Stimulated activated CD4-positive, alpha-beta T cell treated with anti-CD3 and anti-CD28 coated beads, Interleukin-1b, Interleukin-23, amount 100 ng/mL, for 1 hour (primary cell): ENCODE results near the gene TBC1D14.

ENCODE experiments used
- DNase-seq, 2 donors: peaks; one replicate each; pipeline ENCODE4 v3.0.0-alpha.2; 2020; ENCODE audit warnings: low read depth in 2 of 2

The TBC1D14 gene

DNA sequence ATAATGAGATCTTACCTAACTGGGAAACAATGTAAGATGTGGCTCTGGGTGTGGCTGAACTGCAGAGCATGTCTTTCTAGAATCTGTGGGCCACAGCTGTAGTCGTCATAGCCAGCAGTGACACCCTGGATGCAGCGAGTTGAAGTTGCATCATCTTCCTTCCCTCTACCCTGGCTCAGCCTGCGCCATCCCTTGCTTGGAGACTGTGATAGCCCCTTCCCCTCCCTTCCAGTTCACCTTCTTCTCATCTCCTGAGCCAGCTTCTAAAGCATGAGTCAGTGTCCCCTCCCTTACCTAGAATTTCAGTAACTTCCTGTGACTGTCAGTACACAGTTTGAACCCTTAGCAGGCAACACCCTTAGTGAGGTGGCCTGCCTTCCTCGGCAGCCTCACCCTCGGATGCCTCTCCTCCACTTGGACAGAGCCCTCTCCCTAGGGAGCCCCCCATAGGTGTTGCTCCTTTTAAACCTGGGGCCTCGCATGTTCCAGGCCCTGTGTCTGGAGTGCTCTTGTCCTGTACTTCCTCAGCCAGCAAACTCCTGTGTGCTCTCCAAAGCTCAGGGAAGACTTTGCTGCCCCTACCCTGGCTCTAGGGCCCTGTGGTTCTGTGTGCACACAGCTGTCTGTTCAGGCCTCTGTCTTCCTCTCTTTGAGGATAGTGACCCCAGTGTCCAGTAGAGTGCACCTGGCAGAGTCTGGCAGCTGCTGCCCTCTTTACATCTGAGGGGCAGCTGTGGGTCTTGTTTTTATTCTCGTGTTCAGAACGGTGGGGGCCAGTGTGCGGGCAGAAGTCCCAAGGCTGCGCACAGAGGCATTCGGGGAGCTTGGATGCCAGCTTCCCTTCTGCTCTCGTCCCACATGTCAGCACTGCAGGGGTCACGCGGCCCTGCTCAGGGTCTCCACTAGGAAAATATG is 89.8 kb downstream of the TBC1D14 start:
- no peak for DNase-seq

- no peak for DNase-seq
Measured at GRCh38 chr4:7000421-7001176, 91.0 kb downstream of the TBC1D14 start.

DNA sequence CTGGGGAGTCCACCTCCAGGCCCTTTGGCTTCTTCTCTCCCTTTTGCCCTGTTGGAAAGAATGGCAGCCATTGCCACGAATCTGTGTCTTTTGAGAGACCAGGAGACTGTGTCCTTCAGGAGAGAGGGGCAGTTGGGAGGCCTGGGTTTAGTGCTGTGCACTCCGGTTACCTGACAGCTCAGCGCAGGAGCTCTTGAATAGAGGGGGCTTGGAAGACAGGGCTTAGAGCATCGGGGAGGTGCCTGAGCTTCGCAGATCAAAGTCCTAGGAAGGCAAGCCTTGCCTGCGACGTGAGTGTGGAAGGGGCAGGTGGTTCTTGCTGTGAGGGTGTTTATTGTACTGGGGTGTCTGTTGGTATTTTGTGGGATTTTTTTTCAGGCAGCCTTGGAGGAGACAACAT is 91.6 kb downstream of the TBC1D14 start:
- DNase-seq = no peak

GRCh38 chr4:7002336-7002735 is 92.7 kb downstream of the TBC1D14 start:
- no peak for DNase-seq

GRCh38 chr4:7003176-7003878 is 93.7 kb downstream of the TBC1D14 start:
- DNase-seq = no peak

DNA sequence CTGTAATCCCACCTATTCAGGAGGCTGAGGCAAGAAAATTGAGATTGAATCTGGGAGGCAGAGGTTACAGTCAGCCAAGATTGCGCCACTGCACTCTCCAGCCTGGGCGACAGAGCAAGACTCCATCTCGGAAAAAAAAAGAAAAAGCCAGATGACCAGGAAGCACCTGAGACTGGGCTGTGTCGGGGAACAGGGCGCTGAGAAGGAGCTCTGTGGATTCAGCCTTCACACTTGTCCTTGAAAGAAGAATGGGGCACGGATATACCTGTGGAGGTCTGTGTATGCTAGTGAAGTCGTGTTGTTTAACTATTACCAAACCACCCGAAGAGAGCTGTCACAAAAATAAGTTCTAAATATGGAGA is 94.2 kb downstream of the TBC1D14 start:
- no peak for DNase-seq

DNA sequence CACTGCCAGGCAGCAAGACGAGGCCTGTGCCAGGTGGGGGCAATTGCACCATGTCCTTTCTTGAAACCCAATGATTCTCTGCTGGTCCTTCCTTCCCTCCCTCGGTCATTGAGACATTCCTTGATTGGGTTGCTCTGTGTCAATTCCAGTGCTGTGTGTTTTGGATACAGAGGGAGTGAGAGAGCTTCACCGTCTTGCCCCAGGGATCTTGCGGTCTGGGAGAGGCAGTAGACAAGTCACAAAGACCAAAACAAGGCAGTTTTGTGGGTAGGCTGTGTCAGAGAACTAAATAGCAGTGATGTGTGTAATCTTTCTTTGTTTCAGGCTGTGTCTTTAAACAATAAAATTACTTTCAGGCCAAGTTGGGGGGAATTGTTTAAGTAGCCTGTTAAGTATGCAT is 94.7 kb downstream of the TBC1D14 start:
- no peak for DNase-seq

GRCh38 chr4:7005571-7005970 is 95.9 kb downstream of the TBC1D14 start:
- DNase-seq = no peak

- DNase-seq = no peak
Measured at GRCh38 chr4:7006411-7006810, 96.8 kb downstream of the TBC1D14 start.

DNA sequence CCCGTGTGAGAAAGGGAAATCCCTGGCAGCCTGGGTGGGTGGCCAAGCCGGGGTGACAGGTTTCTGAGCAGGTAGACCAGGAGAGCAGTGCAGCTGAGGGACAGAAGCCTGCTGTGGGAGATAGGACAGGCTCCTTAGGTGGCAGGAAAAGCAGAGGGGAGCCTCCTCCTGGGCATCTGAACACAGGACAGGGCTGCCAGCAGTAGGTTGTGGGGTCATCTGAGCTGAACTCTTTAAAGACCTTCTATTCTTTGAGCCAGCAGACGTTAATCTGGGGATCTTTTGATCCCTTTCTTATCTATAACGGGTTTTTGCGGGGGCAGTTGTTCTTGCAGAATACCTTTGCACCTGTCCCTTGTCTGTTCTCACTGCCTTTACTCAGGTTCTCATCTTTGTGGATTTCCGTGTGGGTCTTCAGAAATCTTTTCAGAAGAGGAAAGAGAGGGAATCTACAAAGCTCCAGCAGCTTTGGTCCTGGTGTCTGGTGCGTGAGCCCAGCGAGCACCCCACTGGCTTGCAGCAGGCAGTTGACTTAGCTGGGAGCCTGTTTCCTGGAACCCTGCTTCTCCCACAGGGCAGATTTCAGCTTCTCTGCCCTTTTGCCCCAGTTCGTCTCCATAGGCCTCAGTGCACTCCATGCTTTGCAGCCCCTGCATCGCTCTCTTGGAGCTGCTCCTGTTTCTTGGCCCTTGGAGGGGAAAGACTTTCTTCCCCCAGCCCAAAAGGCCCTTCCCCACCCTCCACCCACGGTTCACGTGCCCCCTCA is 97.7 kb downstream of the TBC1D14 start:
- no peak for DNase-seq

DNA sequence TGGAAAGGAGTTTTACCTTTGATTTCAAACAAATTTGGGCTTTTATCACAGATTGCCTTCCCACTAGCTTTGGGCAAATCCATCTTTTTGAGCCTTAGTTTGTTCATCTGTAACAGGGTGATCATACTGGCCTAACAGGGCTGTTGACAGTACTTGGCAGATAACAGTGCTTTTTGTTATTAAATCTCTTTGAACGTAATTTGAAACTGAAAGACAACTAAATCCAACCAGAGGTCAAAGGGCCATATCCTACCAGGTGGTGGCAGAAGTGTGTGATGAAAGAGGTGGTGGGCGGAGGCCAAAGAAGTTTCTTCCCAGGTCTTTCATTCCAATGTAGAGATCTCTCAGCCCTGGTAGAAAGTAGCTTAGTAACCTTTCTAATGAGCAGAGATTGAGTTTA is 98.3 kb downstream of the TBC1D14 start:
- no peak for DNase-seq

DNA sequence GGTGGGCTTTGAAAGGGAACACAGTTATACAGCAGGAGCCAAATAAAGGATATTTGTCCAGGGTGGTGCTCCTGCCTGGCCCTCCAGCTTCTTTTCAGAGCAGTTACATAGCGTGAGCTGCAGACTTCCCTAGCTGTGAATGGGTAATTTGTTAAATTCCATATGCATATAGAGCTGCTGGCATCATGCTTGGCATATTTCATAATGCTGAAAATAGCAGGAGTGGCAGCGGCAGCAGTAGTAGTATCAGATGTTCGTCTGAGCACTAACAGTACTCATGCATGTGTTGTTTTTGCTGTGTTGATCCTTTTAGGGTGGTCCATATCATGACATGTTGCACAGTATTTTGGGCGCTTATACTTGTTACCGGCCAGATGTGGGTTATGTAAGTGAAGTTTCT is 99.9 kb downstream of the TBC1D14 start:
- DNase-seq = no peak

DNA sequence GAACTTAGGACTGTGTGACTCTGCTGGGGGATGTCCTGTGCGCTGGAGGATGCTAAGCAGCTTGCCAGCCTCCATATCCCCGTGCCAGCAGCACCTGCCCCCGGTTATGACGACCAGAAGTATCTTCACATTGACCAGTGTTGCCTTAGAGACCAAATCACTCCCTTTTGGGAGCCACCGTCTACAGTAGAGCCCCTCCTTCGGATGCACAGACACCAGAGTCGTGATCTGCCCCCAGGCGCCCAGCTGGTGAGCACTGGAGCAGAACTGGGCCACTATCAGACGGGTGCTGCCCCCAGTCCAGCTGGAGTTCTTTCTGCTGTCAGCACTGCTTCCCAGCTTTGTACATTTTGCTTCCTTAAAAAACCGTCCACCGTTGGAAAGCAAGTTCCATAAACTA is 103.5 kb downstream of the TBC1D14 start:
- DNase-seq = no peak

DNA sequence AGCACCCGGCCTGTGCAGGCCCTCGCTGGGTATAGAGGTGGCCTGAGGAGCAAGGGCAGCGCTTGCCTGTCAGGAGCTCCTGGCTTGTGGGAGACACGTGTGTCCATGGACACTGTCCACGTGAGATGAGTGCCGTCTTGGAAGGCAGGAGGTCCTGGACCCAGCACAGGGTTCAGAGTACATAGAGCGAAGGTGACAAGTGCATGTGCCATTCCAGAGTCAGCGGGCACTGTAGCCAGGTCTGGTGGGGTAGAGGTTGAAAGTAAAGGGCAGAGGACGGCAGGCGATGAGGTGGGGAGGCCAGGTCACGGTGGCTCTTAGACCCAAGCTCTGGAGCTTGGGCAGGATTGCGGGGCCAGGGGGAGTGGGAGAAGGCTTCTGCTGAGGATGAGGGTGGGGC is 105.2 kb downstream of the TBC1D14 start:
- DNase-seq = no peak

GRCh38 chr4:7015383-7016035 is 105.9 kb downstream of the TBC1D14 start:
- DNase-seq = no peak

DNA sequence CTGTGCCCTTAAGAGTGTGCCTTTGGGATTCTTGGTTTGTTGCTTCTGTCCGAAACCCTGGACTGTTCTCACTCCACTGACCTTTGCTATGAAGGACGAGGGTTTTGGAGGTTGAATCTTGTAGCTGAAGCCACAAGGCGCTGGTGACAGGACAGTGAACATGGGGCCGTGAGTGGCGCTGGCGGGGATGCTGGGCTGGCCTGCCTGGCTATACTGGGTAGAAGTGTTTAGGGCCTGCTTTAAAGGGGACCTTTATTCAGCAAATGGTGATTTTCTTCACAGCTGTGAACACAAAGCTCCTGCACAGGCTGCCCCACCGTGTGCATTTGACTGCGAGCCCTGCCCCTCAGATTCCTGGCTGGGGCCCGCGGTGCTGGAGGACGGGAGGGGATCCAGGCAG is 106.5 kb downstream of the TBC1D14 start:
- DNase-seq = no peak

DNA sequence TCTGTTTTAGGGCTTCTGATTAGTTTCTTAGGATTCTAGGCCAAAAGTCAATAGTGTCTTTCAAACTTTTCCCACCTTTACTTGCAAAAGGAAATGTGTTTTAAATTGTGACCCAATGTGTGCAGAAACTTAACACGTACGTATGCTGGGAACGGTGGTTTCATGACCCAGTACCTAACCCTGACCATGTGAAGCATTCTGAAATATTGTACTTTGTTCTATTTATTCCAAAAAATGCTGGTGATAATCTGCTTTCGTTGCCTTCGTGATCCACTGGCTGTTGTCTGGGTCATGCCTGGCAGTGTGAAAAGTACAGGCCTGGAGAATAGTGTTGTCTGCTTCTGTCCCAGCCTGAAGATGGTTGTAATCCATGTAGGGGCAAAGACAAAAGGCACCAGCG is 106.9 kb downstream of the TBC1D14 start:
- no peak for DNase-seq

DNA sequence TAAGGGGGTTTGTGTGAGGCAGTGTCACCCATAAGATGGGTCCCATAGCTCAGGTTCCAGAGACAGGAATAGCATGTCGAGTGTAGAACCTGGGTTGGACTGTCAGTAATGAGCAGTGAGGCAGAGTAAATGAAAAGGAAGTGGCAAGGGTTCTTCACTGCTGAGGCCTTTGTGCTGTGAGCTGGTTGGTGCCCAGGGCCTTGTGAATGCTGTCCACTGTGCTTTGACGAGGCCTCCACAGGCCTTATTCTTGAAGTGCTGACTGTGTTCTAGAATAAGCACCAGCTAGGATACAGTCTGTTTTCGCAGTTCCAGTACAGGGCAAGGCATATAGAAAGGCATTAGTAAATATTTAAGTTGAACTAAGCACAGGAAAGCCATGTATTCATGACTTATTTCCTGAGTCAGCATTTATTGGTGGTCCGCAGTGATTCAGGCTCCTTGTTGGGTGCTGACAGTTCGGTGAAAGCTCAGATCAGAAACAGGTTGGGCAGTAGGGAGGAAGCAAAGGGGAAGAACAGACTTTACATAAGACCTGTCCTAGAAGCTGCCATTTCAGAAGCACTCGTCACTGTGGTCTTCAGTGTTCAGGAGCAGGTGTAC is 107.9 kb downstream of the TBC1D14 start:
- DNase-seq = no peak

GRCh38 chr4:7018281-7018680 is 108.7 kb downstream of the TBC1D14 start:
- DNase-seq = no peak

DNA sequence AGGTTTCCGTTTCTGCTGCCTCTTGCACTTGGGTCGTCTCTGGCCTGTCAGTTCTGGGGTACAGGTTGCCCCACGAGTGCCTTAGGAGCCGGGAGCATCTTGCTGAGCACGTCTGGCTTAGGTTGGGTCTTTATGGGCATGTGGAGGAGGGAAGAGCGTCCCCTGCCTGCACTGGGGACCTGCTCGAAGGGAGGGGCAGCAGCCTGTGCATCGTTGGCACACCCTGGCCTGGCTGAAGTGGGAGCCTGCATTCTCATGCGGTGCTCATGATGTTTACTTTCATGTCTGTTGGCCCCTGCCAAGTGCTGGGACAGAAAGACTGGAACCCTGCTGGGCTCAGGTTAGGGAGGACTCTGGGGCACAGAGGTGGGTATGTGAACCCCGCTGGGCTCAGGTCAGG is 109.7 kb downstream of the TBC1D14 start:
- no peak for DNase-seq

DNA sequence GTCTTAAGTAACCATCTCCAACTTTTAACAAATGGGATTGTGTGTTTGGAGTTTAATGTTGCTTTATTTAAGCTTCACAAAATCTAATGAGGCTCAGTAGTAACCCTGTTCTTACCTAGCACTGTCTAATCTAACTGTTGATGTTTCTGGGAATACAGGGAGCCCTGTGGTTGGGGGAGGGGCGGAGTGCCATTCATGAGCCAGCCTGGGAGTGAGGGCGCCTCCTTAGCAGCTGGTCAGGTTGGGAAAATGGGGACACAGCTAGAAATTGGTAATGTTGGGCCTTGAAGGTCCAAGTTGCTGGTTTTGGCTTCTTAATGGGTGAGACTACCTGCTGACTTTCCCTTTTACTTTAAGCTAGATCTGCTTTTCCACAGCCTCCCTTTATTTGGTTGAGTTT is 110.7 kb downstream of the TBC1D14 start:
- DNase-seq = no peak
